HCEC 1CT (cell line): ENCODE data around the gene EXOSC7.
"Not testable (repeated sequence)": the region's sequence is repeated elsewhere in the genome, so short reads cannot be mapped to it uniquely, and the experiment has no call there.

Source experiments
- DNase-seq: peaks from one replicate; pipeline ENCODE4 v3.0.0-alpha.2; 2017

EXOSC7 gene

GRCh38 chr3:44976002-44976815 is at the start of gene EXOSC7, which contains the start of gene ZDHHC3:
Gene EXOSC7, plus strand, starts transcription at chr3:44976244. Its CDS starts 34 bp downstream, at chr3:44976278.
Gene ZDHHC3, minus strand, starts transcription at chr3:44976174. Its CDS starts 16,738 bp downstream, at chr3:44959436.
- DNase-seq, result peak; percentile 81

GRCh38 chr3:44926921-44927320 is 49.1 kb upstream of the EXOSC7 start:
- no peak for DNase-seq

GRCh38 chr3:44927371-44927770 is 48.7 kb upstream of the EXOSC7 start:
- DNase-seq, result no peak

- DNase-seq, result no peak
These were observed 46.3 kb upstream of the EXOSC7 start for GRCh38 chr3:44929782-44930181.

GRCh38 chr3:44930911-44931310 is 45.1 kb upstream of the EXOSC7 start:
- no peak for DNase-seq

GRCh38 chr3:44931791-44932190 is 44.3 kb upstream of the EXOSC7 start:
- DNase-seq, result no peak

- DNase-seq, result no peak
These were observed 43.8 kb upstream of the EXOSC7 start for GRCh38 chr3:44932271-44932670.

GRCh38 chr3:44932986-44933944 is 42.8 kb upstream of the EXOSC7 start:
- DNase-seq, result no peak

- peak; percentile 16 for DNase-seq
These were observed 36.4 kb upstream of the EXOSC7 start for GRCh38 chr3:44939581-44940036.

GRCh38 chr3:44942202-44942921 is 33.7 kb upstream of the EXOSC7 start:
- DNase-seq, result peak; percentile 83

- no peak for DNase-seq
These were observed 27.8 kb upstream of the EXOSC7 start for GRCh38 chr3:44948239-44948638.

GRCh38 chr3:44949770-44950169 is 26.3 kb upstream of the EXOSC7 start:
- not testable (repeated sequence) for DNase-seq

GRCh38 chr3:44950275-44950734 is 25.7 kb upstream of the EXOSC7 start:
- no peak for DNase-seq

- DNase-seq, result no peak
These were observed 23.4 kb upstream of the EXOSC7 start for GRCh38 chr3:44952689-44953088.

GRCh38 chr3:44954304-44954703 is 21.7 kb upstream of the EXOSC7 start:
- DNase-seq, result no peak

- peak; percentile 64 for DNase-seq
These were observed 21.1 kb upstream of the EXOSC7 start for GRCh38 chr3:44954962-44955361.

GRCh38 chr3:44955917-44956316 is 20.1 kb upstream of the EXOSC7 start:
- DNase-seq, result no peak

GRCh38 chr3:44957986-44958385 is 18.1 kb upstream of the EXOSC7 start:
- no peak for DNase-seq

GRCh38 chr3:44958386-44958785 is 17.7 kb upstream of the EXOSC7 start:
- no peak for DNase-seq

- no peak for DNase-seq
These were observed 15.5 kb upstream of the EXOSC7 start for GRCh38 chr3:44960387-44961026.

- no peak for DNase-seq
These were observed 14.2 kb upstream of the EXOSC7 start for GRCh38 chr3:44961888-44962287.
